IPS-20b (cell line): Measurements from ENCODE around the gene TANGO2.

Experiments
- H3K27ac ChIP-seq: one replicate; pipeline ENCODE4 v1.5.1; 2013; ENCODE audit warnings: low read length
- H3K27me3 ChIP-seq: 2 replicates; pipeline ENCODE4 v1.6.1; 2013; ENCODE audit warnings: mild to moderate bottlenecking, low read length, inconsistent platforms; ENCODE audit not compliant: insufficient read depth
- H3K36me3 ChIP-seq: 2 replicates; pipeline ENCODE4 v1.6.1; 2013; ENCODE audit warnings: low read depth, mild to moderate bottlenecking, inconsistent platforms, low read length, moderate library complexity; ENCODE audit not compliant: insufficient read depth
- H3K4me1 ChIP-seq: 2 replicates; pipeline ENCODE4 v1.6.1; 2013; ENCODE audit warnings: mild to moderate bottlenecking, control low read depth, inconsistent platforms, low read length, moderate library complexity; ENCODE audit not compliant: insufficient read depth
- H3K4me3 ChIP-seq: 2 replicates; pipeline ENCODE4 v1.5.1; 2013; ENCODE audit warnings: mild to moderate bottlenecking, low read length, inconsistent platforms
- H3K9ac ChIP-seq: 2 replicates; pipeline ENCODE4 v1.6.1; 2013; ENCODE audit warnings: low read depth, mild to moderate bottlenecking, inconsistent platforms, low read length, moderate library complexity
- H3K9me3 ChIP-seq: 2 replicates; pipeline ENCODE4 v1.6.1; 2013; ENCODE audit warnings: mild to moderate bottlenecking, low read depth, low read length, inconsistent platforms; ENCODE audit not compliant: insufficient read depth

Gene TANGO2

GRCh38 chr22:20011123-20011992 is 9.6 kb upstream of the TANGO2 start:
- Histone ChIP-seq H3K27me3 (peaks cover 20% of the 10 kb centered on the region), H3K27ac (no peak overlapping the region), H3K4me3 (no peak overlapping the region), H3K9ac (no peak overlapping the region), H3K4me1 (no peaks in the 10 kb centered on the region), H3K9me3 (no peaks in the 10 kb centered on the region), H3K36me3 (no peaks in the 10 kb centered on the region)

- Histone ChIP-seq H3K36me3 (no peaks in the 10 kb centered on the region), H3K9me3 (no peaks in the 10 kb centered on the region), H3K27ac (no peak overlapping the region), H3K9ac (no peak overlapping the region), H3K27me3 (peaks cover 25% of the 10 kb centered on the region), H3K4me3 (no peak overlapping the region), H3K4me1 (no peaks in the 10 kb centered on the region)
These were observed 8.7 kb upstream of the TANGO2 start for GRCh38 chr22:20011993-20012740.

- Histone ChIP-seq H3K4me3 (no peak overlapping the region), H3K27me3 (peaks cover 31% of the 10 kb centered on the region), H3K9ac (no peak overlapping the region), H3K27ac (no peak overlapping the region), H3K4me1 (peaks cover 3% of the 10 kb centered on the region), H3K9me3 (no peaks in the 10 kb centered on the region), H3K36me3 (no peaks in the 10 kb centered on the region)
These were observed 8.1 kb upstream of the TANGO2 start for GRCh38 chr22:20012741-20013331.

- Histone ChIP-seq H3K4me1 (peaks cover 3% of the 10 kb centered on the region), H3K27me3 (peaks cover 37% of the 10 kb centered on the region), H3K9me3 (no peaks in the 10 kb centered on the region), H3K9ac (no peak overlapping the region), H3K4me3 (no peak overlapping the region), H3K36me3 (no peaks in the 10 kb centered on the region), H3K27ac (no peak overlapping the region)
These were observed 7.5 kb upstream of the TANGO2 start for GRCh38 chr22:20013382-20013871.

GRCh38 chr22:20014526-20015186 is 6.3 kb upstream of the TANGO2 start:
- Histone ChIP-seq H3K27me3 (peaks cover 50% of the 10 kb centered on the region), H3K4me1 (peaks cover 3% of the 10 kb centered on the region), H3K9ac (no peak overlapping the region), H3K4me3 (no peak overlapping the region), H3K27ac (no peak overlapping the region), H3K9me3 (no peaks in the 10 kb centered on the region), H3K36me3 (no peaks in the 10 kb centered on the region)

- Histone ChIP-seq H3K27ac (no peak overlapping the region), H3K9ac (no peak overlapping the region), H3K4me3 (no peak overlapping the region; the same call in 1 of the 2 replicates), H3K4me1 (peaks cover 3% of the 10 kb centered on the region), H3K36me3 (no peaks in the 10 kb centered on the region), H3K9me3 (no peaks in the 10 kb centered on the region), H3K27me3 (peaks cover 55% of the 10 kb centered on the region)
These were observed 5.7 kb upstream of the TANGO2 start for GRCh38 chr22:20015187-20015625.

GRCh38 chr22:20015971-20016733 is 4.8 kb upstream of the TANGO2 start:
- Histone ChIP-seq H3K9me3 (no peaks in the 10 kb centered on the region), H3K27me3 (peaks cover 59% of the 10 kb centered on the region), H3K27ac (no peak overlapping the region), H3K9ac (no peak overlapping the region), H3K4me3 (peak overlapping the region; percentile 77; the same call in 1 of the 2 replicates), H3K36me3 (no peaks in the 10 kb centered on the region), H3K4me1 (peaks cover 3% of the 10 kb centered on the region)

- no peaks in the 10 kb centered on the region for H3K36me3 ChIP-seq
- H3K9ac ChIP-seq, result peak within 1 kb of the TSS; percentile 21; the same call in 1 of the 2 replicates
- H3K4me1 ChIP-seq, result peaks cover 3% of the 10 kb centered on the region
- no peaks in the 10 kb centered on the region for H3K9me3 ChIP-seq
- H3K4me3 ChIP-seq, result peak within 1 kb of the TSS; percentile 77
- H3K27me3 ChIP-seq, result peaks cover 59% of the 10 kb centered on the region
- no peak within 1 kb of the TSS for H3K27ac ChIP-seq
These were observed 3.9 kb upstream of the TANGO2 start, which contains the start of gene ARVCF for GRCh38 chr22:20016734-20017621. TSS of gene ARVCF (minus strand) at chr22:20016823. CDS start at chr22:19990794, 26,029 bp downstream.

GRCh38 chr22:20017622-20017958 is 3.3 kb upstream of the TANGO2 start:
- H3K36me3 ChIP-seq, result no peaks in the 10 kb centered on the region
- H3K27ac ChIP-seq, result no peak overlapping the region
- H3K9me3 ChIP-seq, result no peaks in the 10 kb centered on the region
- peak overlapping the region; percentile 77; the same call in 1 of the 2 replicates for H3K4me3 ChIP-seq
- no peak overlapping the region for H3K9ac ChIP-seq
- H3K27me3 ChIP-seq, result peaks cover 59% of the 10 kb centered on the region
- peaks cover 3% of the 10 kb centered on the region for H3K4me1 ChIP-seq

GRCh38 chr22:20018001-20018400 is 2.9 kb upstream of the TANGO2 start:
- no peak overlapping the region for H3K4me3 ChIP-seq
- no peak overlapping the region for H3K9ac ChIP-seq

More at GRCh38 chr22:20018001-20018400, 2.9 kb upstream of the TANGO2 start:
- Histone ChIP-seq H3K9me3 (no peaks in the 10 kb centered on the region), H3K27me3 (peaks cover 59% of the 10 kb centered on the region), H3K36me3 (no peaks in the 10 kb centered on the region), H3K4me1 (peaks cover 3% of the 10 kb centered on the region), H3K27ac (no peak overlapping the region)
